Glutamatergic neuron (in vitro differentiated cells): Measurements from ENCODE around the gene ARV1. TPM values are rescaled to one million over a fixed set of nuclear protein-coding genes. Genes with fewer than 3 reads are reported as not detected.

Experiments
- DNase-seq: peaks from one replicate; pipeline ENCODE4 v3.0.0; 2022
- H3K27ac Mint-ChIP-seq: one replicate; pipeline ENCODE4 v1.8.0; 2020; ENCODE audit warnings: mild to moderate bottlenecking, mixed read lengths, inconsistent platforms; ENCODE audit not compliant: unreplicated experiment
- H3K27me3 Mint-ChIP-seq: one replicate; pipeline ENCODE4 v1.8.0; 2020; ENCODE audit warnings: mild to moderate bottlenecking, moderate library complexity, mixed read lengths, inconsistent platforms; ENCODE audit not compliant: unreplicated experiment
- H3K36me3 Mint-ChIP-seq: one replicate; pipeline ENCODE4 v1.8.0; 2020; ENCODE audit warnings: mild to moderate bottlenecking, mixed read lengths, inconsistent platforms; ENCODE audit not compliant: unreplicated experiment
- H3K4me1 Mint-ChIP-seq: one replicate; pipeline ENCODE4 v1.8.0; 2020; ENCODE audit warnings: mild to moderate bottlenecking, low read depth, mixed read lengths, inconsistent platforms; ENCODE audit not compliant: unreplicated experiment
- H3K4me3 Mint-ChIP-seq: one replicate; pipeline ENCODE4 v1.8.0; 2020; ENCODE audit warnings: mild to moderate bottlenecking, mixed read lengths, inconsistent platforms; ENCODE audit not compliant: unreplicated experiment
- H3K9me3 Mint-ChIP-seq: one replicate; pipeline ENCODE4 v1.8.0; 2020; ENCODE audit warnings: mild to moderate bottlenecking, moderate library complexity, mixed read lengths, inconsistent platforms; ENCODE audit not compliant: unreplicated experiment
- CTCF ChIP-seq: fragments of 200-600 bp; sonication (generic); IDR thresholded peaks from one replicate; pipeline ENCODE4 v1.5.0; 2021; ENCODE audit not compliant: partially characterized antibody, unreplicated experiment
- total RNA-seq: library from RNA; stranded (reverse); fragmentation: NEBNext Ultra II Directional; extraction: Animal tissue kit (Norgen Biotek cat#: 25700); gene quantifications from one replicate; pipeline ENCODE4 v1.2.1, GENCODE V29; 2021; ENCODE audit not compliant: unreplicated experiment

Gene ARV1
- total RNA-seq, 1 donor from 2014 or later: 18.3 TPM

DNA sequence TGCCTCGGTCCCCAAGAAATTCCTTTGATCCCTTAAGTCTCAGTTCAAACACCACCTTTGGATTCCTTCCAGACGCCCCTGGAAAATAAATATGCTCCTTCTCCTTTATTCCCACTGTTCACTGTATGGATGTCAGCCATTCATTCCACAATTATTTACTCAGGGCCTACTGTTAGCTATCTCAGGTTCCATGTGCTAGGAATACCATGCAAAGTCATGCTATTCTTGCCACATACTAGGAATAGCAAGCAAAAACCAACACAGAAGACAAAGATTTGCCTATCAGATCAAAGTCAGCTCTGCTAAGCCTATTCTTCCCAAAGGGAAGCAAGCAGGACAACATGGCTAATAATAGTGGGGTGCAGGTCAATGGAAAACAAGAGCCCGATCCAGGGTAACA is 30.0 kb upstream of the ARV1 start:
- Mint-ChIP-seq H3K27ac (no peak overlapping the region), H3K4me1 (no peaks in the 10 kb centered on the region), H3K27me3 (no peaks in the 10 kb centered on the region), H3K9me3 (no peaks in the 10 kb centered on the region), H3K36me3 (no peaks in the 10 kb centered on the region), H3K4me3 (no peak overlapping the region)
- DNase-seq: no peak
- no peak for TF ChIP-seq CTCF

DNA sequence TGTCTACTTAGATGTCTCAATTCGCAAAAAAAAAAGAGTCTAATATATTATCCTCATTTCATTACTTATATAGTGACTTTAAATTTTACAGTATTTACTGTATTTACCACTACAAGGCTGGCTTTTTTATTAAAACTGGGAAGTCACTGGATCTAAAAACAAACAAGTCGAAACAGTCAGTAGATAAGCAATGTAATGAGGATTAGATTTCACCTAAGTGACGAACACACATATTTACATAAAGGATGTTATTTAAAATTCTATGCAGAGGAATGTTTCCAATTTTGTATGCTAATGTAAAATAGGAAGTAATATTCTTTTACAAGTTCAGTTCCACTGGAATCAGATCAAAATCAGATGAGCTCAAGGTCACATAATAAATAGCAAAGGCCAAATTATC is 28.5 kb upstream of the ARV1 start:
- H3K4me1 Mint-ChIP-seq: no peaks in the 10 kb centered on the region
- H3K36me3 Mint-ChIP-seq: no peaks in the 10 kb centered on the region
- H3K9me3 Mint-ChIP-seq: no peaks in the 10 kb centered on the region
- H3K27ac Mint-ChIP-seq: no peak overlapping the region
- TF ChIP-seq CTCF: no peak
- H3K4me3 Mint-ChIP-seq: no peak overlapping the region
- no peak for DNase-seq
- H3K27me3 Mint-ChIP-seq: no peaks in the 10 kb centered on the region

- TF ChIP-seq CTCF: no peak
- Mint-ChIP-seq H3K4me1 (no peaks in the 10 kb centered on the region), H3K27me3 (no peaks in the 10 kb centered on the region), H3K36me3 (no peaks in the 10 kb centered on the region), H3K27ac (no peak overlapping the region), H3K9me3 (no peaks in the 10 kb centered on the region), H3K4me3 (no peak overlapping the region)
- no peak for DNase-seq
Measured at GRCh38 chr1:230957580-230957989, 21.3 kb upstream of the ARV1 start.

DNA sequence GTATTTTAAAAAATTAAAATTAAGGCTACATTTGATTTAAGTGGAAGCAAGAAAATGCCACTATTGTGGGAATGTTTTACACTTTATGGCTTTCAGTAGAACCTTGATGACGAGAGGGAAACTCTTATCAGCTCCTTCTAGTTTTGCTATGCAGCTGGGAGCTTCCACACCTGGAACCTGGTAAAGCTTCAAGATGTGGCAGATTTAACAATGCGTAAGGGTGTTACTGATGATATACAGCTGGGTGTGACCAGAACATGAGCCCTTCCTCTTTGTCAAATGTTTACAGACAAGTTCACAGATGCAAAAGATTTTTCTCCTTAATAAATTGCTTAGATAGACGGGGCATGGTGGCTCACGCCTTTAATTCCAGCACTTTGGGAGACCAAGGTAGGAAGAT is 20.5 kb upstream of the ARV1 start:
- no peak for TF ChIP-seq CTCF
- H3K4me1 Mint-ChIP-seq: no peaks in the 10 kb centered on the region
- DNase-seq: no peak
- no peaks in the 10 kb centered on the region for H3K27me3 Mint-ChIP-seq
- H3K36me3 Mint-ChIP-seq: no peaks in the 10 kb centered on the region
- H3K27ac Mint-ChIP-seq: no peak overlapping the region
- no peaks in the 10 kb centered on the region for H3K9me3 Mint-ChIP-seq
- H3K4me3 Mint-ChIP-seq: no peak overlapping the region

GRCh38 chr1:230964896-230965295 is 14.0 kb upstream of the ARV1 start:
- Mint-ChIP-seq H3K27ac (no peak overlapping the region), H3K36me3 (no peaks in the 10 kb centered on the region), H3K27me3 (no peaks in the 10 kb centered on the region), H3K4me1 (no peaks in the 10 kb centered on the region), H3K4me3 (no peak overlapping the region), H3K9me3 (no peaks in the 10 kb centered on the region)
- DNase-seq: no peak
- TF ChIP-seq CTCF: no peak
